T-helper 2 cell (primary cell): ENCODE measurements around the gene OCSTAMP.

Source experiments
- DNase-seq, 5 experiments: peaks; one replicate each; pipeline versions ENCODE4 v3.0.0 to v3.0.0-alpha.2; 2012 to 2022

Gene OCSTAMP

GRCh38 chr20:46573234-46573633, 22.8 kb upstream of the OCSTAMP start:
- no peak for DNase-seq

- no peak for DNase-seq
Observed at GRCh38 chr20:46572790-46573189, 22.3 kb upstream of the OCSTAMP start.

GRCh38 chr20:46572153-46572552, 21.7 kb upstream of the OCSTAMP start:
- DNase-seq, result no peak

DNA sequence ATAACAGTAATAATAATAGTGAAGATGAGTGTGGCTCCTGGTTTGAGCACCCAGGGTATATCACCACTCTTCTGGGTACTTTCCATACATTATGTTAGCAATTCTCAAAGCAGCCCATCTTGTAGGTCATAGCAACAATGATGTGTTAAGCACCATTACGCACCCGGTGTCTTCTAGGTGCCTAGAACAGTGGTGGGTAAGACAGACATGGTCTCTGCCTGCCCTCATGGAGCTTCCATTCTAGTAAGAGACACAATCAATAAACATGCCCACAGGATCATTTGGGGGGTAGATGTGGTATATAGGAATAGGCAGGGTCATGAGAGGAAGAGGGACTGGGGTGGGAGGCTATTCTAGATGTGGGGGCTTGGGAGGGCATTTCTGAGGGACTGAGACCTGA, 21.0 kb upstream of the OCSTAMP start:
- DNase-seq, result no peak

DNA sequence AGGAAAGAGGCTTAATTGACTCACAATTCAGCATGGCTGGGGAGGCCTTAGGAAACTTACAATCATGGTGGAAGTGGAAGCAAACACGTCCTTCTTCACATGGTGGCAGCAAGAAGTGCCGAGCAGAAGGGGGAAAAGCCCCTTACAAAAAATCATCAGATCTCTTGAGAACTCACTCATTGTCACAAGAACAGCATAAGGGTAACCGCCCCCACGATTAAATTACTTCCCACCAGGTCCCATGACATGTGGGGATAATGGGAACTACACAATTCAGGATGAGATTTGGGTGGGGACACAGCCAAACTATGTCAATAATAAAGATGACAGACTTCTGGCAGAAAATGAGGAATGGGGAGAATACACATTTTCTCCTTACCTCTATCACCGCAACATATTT, 20.5 kb upstream of the OCSTAMP start:
- no peak for DNase-seq

- no peak for DNase-seq
Observed at GRCh38 chr20:46569961-46570360, 19.5 kb upstream of the OCSTAMP start.

GRCh38 chr20:46568570-46569129, 18.2 kb upstream of the OCSTAMP start:
- no peak for DNase-seq

DNA sequence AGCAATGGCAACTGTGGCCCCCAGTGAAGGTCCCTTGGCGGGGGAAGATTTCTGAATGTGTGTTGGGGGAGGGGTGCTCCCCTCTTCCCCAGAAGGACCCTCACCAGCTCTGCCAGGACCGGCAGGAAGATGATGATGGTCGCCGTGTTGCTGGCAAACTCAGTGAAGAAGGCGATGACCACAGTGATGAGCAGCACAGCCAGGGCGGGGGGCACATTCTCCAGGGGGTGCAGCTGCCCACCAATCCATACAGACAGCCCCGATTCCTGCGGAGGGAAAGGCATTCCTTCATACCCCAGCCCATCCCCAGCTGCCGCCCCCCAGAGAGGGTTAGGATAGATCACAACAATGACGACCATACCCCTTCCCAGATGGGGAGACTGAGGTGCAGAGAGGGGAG, 15.7 kb upstream of the OCSTAMP start:
- no peak for DNase-seq

DNA sequence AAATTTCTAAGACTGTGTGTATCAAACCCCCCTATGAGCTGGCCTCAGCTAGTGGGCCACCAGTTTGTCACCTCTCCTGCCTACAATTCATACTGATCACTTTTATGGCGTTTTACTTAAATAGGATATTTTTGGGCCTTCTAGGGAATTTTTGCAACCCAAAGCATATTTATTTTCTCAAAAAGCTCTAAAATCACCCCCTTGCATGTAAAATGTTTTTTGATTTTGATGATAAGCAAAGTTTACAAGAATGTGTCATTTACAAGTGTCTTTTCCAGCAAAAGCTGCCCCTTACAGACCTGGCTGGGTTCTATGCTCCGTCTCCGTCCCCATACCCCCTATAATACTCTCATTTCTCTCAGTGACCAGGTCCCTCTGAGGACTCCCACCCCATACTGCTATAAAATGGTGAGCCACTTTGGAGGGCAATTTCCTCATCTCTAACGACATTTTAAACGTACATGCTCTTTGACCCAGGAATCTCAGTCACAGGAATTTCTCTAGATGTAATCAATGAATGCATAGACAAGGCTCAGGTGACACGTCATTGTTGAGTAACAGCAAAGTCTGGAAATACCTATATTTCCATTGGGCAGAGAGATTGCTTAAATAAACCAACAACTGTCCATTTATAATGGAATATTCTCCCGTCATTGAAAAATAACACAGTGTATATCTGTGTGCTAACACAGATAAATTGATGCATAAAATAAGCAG, 13.9 kb upstream of the OCSTAMP start:
- DNase-seq, result no peak

DNA sequence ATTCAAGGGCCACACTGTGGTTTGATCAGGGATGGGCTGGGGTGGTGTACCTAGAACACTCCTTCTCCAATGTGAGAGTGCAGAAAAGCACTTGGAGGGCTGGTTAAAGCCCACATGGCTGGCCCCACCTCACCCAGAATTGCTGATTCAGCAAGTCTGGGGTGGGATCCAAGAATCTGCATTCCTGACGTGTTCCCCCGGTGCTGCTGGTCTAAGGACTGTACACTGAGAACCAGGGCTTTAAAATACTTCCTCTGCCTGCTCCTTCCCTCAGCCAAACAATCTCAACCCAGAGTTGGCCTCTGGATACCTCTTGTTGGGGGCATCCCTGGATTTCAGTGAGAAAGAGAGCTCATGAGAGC, 13.4 kb upstream of the OCSTAMP start:
- no peak for DNase-seq

GRCh38 chr20:46563170-46563859, 12.9 kb upstream of the OCSTAMP start:
- no peak for DNase-seq

GRCh38 chr20:46562373-46563169, 12.1 kb upstream of the OCSTAMP start:
- DNase-seq, result peak in 4 of 5 experiments; percentile 9 to 55 (median 40)

GRCh38 chr20:46562009-46562372, 11.5 kb upstream of the OCSTAMP start:
- no peak for DNase-seq

- DNase-seq, result no peak
Observed at GRCh38 chr20:46559685-46560440, 9.4 kb upstream of the OCSTAMP start.

- DNase-seq, result no peak
Observed at GRCh38 chr20:46559001-46559400, 8.5 kb upstream of the OCSTAMP start.

DNA sequence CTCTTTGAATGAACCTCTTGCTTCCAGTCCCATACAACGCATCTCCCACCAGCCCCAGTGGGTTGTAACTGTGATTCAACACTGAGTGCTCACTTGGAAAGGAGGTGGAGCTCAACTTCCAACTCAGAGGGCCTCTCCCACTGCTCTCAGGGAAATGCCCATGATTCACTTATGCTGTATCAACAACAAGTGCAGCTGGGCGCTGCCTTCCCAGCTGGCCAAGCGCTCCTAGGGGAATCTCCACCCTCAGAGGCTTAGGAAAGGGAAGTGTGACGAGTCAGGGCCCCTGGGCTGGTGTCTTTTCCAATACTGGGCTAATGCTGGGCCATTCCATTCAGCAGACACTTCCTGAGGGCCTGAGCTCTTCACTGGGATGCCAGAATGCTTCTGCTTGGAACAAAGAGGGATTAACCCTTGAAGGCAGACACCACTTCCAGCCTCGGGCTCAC, 8.1 kb upstream of the OCSTAMP start:
- peak in 1 of 5 experiments; percentile 28 for DNase-seq

- no peak for DNase-seq
Observed at GRCh38 chr20:46557231-46557956, 6.9 kb upstream of the OCSTAMP start.

DNA sequence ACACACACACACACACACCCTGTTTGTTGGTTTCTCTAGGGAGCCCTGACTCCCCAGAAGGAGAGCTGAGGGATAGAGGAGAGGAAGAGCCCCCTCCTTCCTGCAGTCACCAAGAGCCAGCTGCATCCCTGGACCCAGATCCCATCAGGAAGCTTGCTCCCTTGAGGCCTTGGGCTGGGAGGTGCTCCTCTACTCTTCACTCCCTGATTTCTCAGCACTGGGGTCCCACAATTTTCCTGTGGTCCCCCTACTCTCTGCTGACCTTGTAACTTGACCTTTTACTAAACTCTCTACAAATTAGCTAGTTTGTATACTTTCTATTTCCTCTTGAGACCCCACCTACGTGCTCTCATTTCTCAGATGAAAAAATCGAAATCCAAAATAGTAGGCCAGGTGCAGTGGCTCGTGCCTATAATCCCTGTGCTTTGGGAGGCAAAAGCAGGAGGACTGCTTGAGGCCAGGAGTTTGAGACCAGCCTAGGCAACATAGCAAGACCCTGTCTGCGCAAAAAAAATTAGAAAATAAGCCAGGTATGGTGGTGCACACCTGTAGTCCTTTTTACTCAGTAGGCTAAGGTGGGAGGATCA, 5.0 kb upstream of the OCSTAMP start:
- no peak for DNase-seq

GRCh38 chr20:46554828-46555227, 4.4 kb upstream of the OCSTAMP start:
- no peak for DNase-seq

- no peak for DNase-seq
Observed at GRCh38 chr20:46553926-46554325, 3.5 kb upstream of the OCSTAMP start.
